HG03342 (cell line): ENCODE data around the gene AKT3.
A peak's percentile ranks its signal among the peaks of the same experiment; 100 is the strongest.

Experiments
- ATAC-seq: cut with Tn5 transposase; IDR thresholded peaks from one replicate; pipeline ENCODE4 v1.9.1; 2021; ENCODE audit warnings: mild to moderate bottlenecking, moderate library complexity; ENCODE audit not compliant: unreplicated experiment

Gene AKT3

GRCh38 chr1:243621973-243622372, 228.1 kb downstream of the AKT3 start:
- ATAC-seq: no peak

GRCh38 chr1:243620096-243620495, 229.9 kb downstream of the AKT3 start:
- no peak for ATAC-seq

- ATAC-seq: no peak
Observed at GRCh38 chr1:243609698-243610097, 240.3 kb downstream of the AKT3 start.

GRCh38 chr1:243605604-243606003, 244.4 kb downstream of the AKT3 start:
- ATAC-seq: no peak

GRCh38 chr1:243601720-243602119, 248.3 kb downstream of the AKT3 start:
- ATAC-seq: no peak

- peak; percentile 42 for ATAC-seq
Observed at GRCh38 chr1:243598433-243598832, 251.6 kb downstream of the AKT3 start.

GRCh38 chr1:243597383-243597782, 252.7 kb downstream of the AKT3 start:
- no peak for ATAC-seq

- ATAC-seq: peak; percentile 97
Observed at GRCh38 chr1:243596431-243597062, 253.5 kb downstream of the AKT3 start.

GRCh38 chr1:243595527-243596210, 254.4 kb downstream of the AKT3 start:
- peak; percentile 4 for ATAC-seq

GRCh38 chr1:243594455-243594854, 255.6 kb downstream of the AKT3 start:
- no peak for ATAC-seq

GRCh38 chr1:243589286-243589685, 260.8 kb downstream of the AKT3 start:
- ATAC-seq: peak; percentile 68

- ATAC-seq: peak; percentile 95
Observed at GRCh38 chr1:243587823-243588560, 262.1 kb downstream of the AKT3 start.

GRCh38 chr1:243587285-243587684, 262.8 kb downstream of the AKT3 start:
- no peak for ATAC-seq

GRCh38 chr1:243585982-243586381, 264.1 kb downstream of the AKT3 start:
- ATAC-seq: no peak

- no peak for ATAC-seq
Observed at GRCh38 chr1:243582326-243582725, 267.7 kb downstream of the AKT3 start.

GRCh38 chr1:243580984-243581383, 269.1 kb downstream of the AKT3 start:
- no peak for ATAC-seq

GRCh38 chr1:243580072-243580471, 270.0 kb downstream of the AKT3 start:
- ATAC-seq: no peak

GRCh38 chr1:243575070-243575469, 275.0 kb downstream of the AKT3 start:
- no peak for ATAC-seq

- ATAC-seq: no peak
Observed at GRCh38 chr1:243572940-243573339, 277.1 kb downstream of the AKT3 start.

- no peak for ATAC-seq
Observed at GRCh38 chr1:243568793-243569192, 281.2 kb downstream of the AKT3 start.

- no peak for ATAC-seq
Observed at GRCh38 chr1:243564814-243565213, 285.2 kb downstream of the AKT3 start.

GRCh38 chr1:243563732-243564131, 286.3 kb downstream of the AKT3 start:
- no peak for ATAC-seq
